HT-29 (cell line): Measurements from ENCODE around the gene BABAM1. TPM values are rescaled to one million over a fixed set of nuclear protein-coding genes. Genes with fewer than 3 reads are reported as not detected.
"Not testable (repeated sequence)": the region's sequence is repeated elsewhere in the genome, so short reads cannot be mapped to it uniquely, and the experiment has no call there.

ENCODE experiments used
- DNase-seq: peaks from one replicate; pipeline ENCODE4 v3.0.0-alpha.2; 2015; ENCODE audit warnings: low spot score
- total RNA-seq: library from RNA; depleted of rRNA; stranded (reverse); fragments of >200 nt; shearing (Covaris generic); gene quantifications from 2 replicates; pipeline ENCODE4 v1.2.3, GENCODE V29; 2014

The BABAM1 gene
- total RNA-seq, 1 experiment from 2014 or later = 98.6 TPM

DNA sequence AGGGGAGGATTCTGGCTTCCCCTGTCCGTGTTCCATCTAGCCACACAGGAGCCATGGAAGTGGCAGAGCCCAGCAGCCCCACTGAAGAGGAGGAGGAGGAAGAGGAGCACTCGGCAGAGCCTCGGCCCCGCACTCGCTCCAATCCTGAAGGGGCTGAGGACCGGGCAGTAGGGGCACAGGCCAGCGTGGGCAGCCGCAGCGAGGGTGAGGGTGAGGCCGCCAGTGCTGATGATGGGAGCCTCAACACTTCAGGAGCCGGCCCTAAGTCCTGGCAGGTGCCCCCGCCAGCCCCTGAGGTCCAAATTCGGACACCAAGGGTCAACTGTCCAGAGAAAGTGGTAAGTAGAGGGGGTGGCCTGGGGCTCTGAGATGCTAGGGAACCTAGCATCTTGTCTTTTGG lies 1.5 kb downstream of the BABAM1 start:
- no peak for DNase-seq

DNA sequence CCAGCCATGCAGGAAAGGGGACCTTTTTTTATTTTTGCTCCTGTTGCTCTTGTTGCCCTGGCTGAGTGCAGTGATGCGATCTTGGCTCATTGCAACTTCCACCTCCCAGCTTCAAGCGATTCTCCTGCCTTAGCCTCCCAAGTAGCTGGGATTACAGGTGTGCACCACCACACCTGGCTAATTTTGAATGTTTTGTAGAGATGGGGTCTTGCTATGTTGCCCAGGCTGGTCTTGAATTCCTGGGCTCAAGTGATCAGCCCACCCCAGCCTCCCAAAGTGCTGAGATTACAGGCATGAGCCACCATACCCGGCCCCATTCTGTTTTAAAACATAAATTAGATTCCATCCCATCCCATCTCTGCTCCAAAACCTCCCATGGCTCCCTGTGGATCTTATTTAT lies 7.6 kb downstream of the BABAM1 start:
- DNase-seq = not testable (repeated sequence)

DNA sequence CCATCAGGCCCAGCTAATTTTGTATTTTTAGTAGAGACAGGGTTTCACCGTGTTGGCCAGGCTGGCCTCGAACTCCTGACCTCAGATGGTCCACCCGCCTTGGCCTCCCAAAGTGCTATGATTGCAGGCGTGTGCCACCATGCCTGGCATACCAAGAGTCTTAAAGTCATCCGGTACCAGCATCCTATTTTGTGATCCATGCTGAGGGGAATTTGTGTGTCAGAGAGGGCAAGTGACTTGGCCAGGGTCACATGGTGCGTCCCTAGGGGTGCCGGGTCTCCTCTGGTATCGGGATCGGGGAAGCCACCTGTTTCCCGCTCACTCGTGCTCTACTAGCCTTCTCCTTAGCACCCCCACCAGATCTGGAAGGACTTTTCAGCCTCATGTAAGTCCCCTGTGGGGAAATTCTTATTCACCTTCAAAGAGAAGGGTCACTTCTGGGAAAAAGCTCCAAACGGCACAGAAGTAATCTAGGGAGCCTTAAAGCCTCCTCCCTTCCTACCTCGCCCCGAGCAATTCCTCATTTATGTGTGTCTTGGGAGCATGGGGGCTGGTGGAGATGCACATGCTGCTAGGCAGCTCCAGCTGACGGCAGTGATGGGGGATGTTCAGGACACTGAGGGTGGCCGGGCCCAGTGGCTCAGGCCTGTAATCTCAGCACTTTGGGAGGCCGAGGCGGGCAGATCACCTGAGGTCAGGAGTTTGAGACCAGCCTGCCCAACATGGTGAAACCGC lies 8.4 kb downstream of the BABAM1 start:
- DNase-seq = no peak

DNA sequence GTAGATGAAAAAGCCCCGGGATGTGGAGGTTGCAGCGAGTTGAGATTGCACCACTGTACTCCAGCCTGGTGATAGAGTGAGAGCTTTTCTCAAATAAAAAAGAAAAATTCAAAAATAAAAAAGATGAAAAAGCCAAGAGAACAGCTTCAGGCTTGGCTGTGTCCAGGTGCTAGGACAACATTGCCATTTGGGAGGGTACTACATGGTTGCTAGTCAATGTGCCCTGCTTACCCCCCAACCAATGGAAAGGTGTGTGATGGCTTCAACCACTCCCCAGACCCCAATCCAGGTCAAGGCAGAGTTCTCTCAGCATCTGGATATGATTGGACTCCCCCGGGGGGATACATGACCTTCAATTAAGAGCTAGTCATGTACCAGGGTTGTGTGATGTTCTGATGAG lies 12.2 kb downstream of the BABAM1 start:
- no peak for DNase-seq

DNA sequence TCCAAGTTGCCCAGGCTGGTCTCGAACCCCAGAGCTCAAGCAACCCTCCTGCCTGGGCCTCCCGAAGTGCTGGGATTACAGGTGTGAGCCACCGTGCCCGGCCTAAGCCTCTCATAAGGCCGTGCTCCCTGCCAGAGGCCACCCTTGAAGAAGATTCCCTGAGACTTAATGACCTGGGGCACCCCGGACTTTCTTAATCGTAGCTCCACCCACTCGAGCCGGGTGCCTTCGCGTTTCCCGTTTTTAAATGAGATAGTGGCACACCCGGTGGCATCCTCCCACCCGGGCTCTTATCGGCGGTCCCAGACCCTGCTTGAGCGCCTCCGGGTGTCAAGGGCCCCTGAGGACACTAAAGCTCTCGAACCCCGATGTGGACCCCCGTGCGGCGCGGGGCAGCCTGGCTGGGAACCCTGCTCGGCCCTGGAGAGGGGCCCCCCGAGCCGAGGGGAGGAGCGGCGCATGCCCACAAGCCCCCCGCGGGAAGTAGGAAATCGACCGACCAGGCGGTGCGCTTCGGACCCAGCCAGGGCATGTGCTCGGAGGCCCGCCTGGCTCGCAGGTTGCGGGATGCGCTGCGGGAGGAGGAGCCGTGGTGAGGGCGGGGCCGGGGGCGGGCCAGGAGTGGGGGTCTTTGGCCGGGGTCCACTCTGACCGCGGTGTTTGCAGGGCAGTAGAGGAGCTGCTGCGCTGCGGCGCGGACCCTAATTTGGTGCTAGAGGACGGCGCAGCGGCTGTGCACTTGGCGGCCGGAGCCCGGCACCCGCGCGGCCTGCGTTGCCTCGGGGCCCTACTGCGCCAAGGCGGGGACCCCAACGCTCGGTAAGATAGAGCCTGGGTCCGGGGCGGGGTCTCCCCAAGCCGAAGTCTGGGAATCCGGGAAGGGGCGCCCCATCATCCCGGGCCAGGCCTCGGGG lies 14.4 kb downstream of the BABAM1 start, which contains the start of gene ANKLE1:
ANKLE1 (plus strand) TSS at position 511 of the 914 bp plus-strand sequence; CDS start at position 531, 20 bp downstream.
- DNase-seq = no peak

DNA sequence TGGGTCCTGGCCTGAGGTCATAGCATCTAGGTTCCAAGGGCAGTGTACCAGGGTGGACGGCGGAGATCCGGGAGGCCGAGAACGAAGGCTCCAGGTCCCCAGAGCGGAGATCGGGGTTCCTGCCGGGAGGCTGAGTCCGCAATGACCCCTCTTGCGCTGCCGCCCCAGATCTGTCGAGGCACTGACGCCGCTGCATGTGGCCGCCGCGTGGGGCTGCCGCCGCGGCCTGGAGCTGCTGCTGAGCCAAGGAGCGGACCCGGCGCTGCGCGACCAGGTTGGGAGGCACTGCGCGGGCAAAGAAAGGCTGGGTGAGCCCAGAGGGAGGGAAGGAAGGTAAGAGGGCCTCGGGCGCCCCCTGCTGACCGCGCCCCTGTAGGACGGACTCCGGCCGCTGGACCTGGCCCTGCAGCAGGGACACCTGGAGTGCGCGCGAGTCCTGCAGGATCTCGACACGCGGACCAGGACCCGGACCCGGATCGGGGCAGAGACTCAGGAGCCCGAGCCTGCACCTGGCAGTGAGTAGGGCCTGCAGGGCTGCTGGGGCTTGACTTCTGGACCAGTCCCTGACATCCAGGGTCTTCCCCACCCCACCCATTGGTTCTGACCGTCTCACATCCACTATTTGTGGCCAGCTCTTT lies 15.4 kb downstream of the BABAM1 start:
- peak; percentile 86 for DNase-seq

DNA sequence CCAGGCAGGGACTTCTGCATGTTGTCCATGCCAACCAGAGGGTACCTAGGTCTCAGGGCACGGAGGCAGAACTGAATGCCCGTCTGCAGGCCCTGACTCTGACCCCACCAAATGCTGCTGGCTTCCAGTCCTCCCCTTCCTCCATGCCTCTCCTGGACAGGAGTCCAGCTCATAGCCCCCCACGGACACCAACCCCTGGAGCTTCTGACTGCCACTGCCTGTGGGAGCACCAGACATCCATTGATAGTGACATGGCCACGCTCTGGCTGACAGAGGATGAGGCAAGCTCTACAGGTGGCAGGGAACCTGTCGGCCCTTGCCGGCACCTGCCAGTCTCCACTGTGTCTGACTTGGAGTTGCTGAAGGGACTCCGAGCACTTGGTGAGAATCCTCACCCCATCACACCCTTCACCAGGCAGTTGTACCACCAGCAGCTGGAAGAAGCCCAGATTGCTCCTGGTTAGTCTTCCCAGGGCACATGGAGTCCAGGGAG lies 16.3 kb downstream of the BABAM1 start:
- no peak for DNase-seq

DNA sequence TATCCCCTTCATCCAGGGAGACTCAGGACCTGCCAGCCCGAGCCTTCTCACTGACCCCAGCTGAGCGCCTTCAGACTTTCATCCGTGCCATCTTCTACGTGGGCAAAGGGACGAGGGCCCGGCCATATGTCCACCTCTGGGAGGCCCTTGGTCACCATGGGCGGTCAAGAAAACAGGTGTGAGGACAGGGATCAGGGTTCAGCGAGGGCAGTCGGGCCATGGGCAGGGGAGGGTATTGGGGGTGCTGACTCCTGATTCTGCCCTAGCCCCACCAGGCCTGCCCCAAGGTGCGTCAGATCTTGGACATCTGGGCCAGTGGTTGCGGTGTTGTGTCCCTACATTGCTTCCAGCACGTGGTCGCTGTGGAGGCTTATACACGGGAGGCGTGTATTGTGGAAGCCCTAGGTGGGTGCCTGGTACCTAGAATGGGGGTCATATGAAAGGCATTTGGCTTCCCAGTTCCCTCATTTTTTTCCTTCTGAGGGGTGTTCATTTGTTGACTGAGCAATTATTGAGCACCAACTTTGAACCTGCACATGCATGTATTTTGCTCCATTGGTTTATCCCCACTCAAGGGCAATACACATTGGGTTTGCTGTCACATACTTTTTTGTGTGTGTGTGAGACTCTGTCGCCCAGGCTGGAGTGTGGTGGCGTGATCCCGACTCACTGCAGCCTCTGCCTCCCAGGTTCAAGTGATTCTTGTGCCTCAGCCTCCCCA lies 18.3 kb downstream of the BABAM1 start:
- DNase-seq = no peak

DNA sequence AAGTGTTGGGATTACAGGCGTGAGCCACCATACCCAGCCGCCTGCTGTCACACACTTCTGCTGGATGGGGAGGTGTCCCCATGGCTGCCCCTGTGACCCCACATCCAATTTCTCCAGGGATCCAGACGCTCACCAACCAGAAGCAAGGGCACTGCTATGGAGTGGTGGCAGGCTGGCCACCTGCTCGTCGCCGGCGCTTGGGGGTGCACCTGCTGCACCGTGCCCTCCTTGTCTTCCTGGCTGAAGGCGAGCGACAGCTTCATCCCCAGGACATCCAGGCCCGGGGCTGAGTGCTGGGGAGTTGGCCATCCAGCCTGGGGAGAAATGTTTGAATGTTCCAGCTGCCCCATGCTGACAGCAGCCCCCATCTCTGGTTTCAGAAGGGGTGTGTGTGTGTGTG lies 19.0 kb downstream of the BABAM1 start:
- no peak for DNase-seq

DNA sequence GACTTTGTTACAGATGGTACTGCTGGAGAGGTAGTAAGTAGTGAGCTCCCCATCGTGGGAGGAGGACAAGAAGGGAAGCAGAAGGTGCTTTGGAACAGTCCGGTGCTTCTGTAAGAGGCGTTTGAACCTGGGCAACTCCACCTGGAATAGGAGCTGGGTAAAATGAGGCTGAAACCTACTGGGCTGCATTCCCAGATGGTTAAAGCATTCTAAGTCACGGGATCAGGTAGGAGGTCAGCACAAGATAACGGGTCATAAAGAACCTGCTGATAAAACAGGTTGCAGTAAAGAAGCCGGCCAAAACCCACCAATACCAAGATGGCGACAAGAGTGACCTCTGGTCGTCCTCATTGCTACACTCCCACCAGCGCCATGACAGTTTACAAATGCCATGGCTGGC lies 19.5 kb downstream of the BABAM1 start:
- no peak for DNase-seq

DNA sequence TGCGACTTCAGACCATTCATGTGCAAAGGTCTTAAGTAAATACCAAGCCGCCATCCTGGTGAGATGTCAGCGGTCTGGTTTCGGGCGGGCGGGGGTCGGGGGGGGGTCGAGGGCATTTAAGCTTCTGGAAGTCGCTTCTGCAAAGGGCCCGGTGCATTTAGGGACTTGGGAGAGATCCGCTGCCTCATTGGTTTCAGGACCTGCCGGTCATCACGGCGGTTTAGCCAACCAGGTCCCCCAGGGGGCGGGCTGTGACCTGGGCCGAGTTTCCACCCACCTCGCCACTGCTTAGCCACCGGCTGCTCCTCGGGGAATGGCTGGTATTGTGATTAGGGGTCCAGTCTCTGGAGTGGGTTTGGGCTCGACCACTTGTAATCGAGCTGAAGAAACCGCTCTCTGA lies 22.2 kb downstream of the BABAM1 start:
- peak; percentile 50 for DNase-seq

DNA sequence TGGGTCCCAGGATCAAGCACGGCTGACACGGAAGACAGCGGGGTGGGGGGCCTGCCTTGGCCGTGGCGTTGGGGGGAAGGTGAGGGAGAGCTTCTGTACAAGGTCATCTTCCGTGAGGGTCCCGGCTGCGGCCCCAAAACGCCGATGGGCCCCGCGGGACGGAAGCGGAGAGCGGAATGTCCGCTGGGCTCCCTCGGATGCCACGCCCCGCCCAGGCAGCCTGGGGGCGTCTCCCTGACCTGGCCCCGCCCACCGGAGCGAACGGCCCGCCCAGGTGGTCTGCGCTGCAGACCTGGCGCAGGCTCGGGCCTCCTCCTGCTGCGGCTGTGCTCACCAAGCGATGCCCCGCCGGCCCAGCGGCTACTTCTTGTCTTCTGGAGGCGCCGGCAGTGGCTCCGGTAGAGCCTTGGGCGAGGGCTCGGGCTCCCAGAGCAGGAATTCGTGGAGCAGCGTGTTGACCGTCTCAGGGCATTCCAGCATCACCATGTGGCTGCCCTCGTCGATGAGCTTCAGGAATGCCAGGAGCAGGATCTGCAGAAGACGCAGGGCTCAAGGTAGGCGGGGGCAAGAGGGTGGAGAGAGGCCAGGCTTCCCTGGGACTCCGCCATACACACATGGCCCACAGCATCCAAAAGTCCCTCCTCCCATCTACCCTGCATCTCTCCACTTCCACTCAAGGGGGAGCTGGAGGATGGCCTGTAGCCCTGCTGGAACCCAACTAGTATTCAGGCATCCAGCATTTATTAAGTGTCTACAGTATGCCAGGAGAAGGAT lies 25.2 kb downstream of the BABAM1 start:
- DNase-seq = peak; percentile 86

DNA sequence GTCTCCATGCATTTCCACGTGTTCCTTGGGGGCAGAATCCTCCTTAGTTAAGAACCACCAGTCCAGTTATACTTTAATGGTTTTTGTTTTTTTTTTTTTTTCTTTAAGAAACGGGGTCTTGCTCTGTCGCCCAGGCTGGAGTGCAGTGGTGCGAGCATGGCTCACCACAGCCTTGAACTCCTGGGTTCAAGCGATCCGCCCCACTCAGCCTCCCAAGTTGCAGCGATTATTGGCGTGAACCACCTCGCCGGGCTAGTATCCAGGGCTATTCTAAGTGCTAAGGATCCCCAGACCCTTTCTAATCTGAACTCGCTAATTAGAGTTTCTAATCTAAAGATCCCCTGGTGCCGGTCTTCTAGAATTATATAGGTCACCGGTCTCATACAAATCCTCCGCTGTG lies 26.4 kb downstream of the BABAM1 start:
- DNase-seq = no peak

DNA sequence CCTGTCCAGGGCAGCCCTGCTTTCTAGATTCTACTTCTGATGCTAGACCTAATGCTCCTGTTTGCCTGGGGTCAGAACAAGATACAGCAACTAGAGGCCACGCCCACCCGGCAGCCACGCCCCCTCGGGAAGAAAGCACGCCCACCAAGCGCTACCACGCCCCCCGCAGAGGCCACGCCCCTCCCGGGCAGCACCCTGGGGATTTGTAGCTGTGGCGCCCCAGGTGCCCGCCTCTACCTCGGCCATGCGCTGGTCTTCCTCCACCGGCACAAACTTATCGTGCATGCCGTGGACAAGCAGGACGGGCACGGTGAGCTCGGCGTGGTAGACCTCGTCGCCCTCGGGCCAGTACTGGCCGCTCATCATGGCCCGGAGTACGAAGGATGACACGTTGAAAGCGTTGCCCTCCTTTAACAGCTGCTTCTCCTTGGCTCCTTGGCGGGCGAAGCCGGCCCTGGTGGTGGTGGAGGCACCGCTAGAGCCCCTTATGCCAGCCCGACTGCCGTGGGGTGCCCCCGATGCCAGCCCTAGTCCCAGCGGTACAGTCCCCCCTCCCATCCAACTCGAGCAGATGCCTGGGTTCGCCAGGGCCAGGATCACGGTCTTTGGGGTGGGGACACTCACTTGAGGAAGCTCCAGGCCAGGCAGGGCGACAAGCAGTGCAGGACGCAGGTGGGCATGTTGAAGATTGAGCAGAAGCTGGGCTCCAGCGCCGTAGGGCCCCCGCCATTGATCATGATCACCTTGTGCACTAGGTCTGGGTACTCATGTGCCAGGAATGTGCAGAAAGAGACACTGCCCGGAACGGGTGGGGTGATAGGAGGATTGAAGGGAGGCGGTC lies 27.0 kb downstream of the BABAM1 start:
- peak; percentile 44 for DNase-seq

DNA sequence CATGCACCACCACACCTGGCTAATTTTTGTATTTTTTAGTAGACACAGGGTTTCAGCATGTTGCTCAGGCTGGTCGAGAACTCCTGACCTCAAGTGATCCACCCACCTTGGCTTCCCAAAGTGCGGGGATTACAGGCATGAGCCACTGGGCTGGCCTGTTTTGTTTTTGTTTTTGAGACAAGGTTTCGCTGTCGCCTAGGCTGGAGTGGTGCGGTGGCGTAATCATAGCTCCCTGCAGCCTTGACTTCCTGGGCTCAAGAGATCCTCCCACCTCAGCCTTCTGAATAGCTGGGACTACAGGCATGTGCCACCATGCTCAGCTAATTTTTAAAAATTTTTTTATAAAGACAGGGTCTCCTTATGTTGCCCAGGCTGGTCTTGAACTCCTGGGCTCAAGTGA lies 28.3 kb downstream of the BABAM1 start:
- not testable (repeated sequence) for DNase-seq

DNA sequence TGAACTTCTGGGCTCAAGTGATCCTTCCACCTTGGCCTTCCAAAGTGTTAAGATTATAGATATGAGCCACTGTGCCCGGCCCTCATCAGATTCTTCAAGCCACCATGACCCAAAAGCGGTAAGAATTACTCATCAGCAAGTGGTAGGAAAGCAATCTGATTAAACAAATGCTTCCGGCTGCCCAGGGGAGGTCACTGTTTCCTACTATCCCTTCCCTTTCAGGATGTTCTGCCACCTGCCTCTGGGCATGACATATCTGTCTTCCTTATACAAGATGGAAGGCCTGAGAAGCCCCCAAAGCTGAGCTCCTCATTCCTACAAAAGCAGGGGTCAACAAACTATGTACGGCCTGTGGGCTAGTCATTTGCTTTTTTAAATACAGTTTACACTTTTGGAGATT lies 29.0 kb downstream of the BABAM1 start:
- peak; percentile 48 for DNase-seq

DNA sequence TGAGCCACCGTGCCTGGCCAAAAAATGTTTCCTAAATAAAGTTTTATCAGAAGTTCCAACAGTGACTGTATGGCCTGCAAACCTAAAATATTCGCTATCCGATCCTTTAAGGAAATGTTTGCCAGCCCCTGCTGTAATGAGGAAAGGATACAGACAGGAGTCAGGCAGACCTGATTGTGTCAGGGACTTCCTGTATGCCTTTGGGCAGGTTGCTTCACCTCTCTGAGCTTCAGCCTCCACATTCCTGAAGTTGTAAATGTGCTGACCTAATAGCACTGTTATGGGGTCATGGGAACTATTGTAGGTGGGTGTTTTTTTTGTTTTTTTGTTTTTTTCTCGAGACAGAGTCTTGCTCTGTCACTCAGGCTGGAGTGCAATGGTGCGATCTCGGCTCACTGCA lies 29.7 kb downstream of the BABAM1 start:
- no peak for DNase-seq

DNA sequence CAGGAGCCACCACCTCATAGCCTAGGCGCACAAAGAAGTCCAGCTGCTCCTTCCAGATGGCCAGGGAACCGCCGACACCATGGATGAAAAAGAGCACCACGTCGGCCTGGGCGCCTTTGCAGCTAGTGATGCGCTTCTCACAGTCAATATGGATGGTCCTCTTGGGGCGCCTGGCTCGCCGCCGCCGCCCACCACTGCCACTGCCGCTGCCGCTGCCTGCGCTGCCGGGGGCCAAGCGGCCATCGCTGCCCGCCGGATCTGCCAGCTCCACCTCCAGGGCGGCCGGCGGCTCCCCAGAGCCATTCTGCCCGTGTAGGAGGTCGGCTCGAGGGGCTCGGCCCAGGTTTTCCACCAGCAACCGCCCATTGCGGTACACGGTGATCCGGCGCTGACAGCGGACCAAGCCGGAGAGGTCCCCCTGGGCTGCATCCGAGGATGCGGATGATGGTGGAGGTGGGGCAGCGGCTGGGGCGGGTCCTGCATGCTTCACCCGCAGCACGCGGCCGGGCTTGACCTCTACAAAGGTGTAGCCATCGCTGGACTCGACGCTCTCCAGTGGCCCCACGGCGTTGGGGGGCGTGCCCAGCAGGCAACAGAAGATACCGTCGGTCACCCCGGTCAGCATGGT lies 33.9 kb downstream of the BABAM1 start:
- no peak for DNase-seq
